K562 (cell line): ENCODE data around the gene HNRNPM. TPM values are rescaled to one million over a fixed set of nuclear protein-coding genes. Genes with fewer than 3 reads are reported as not detected.

Experiments
- ATAC-seq: fragments of 200-7000 bp; cut with Tn5 transposase; 3 replicates; pipeline ENCODE4 v1.9.1; 2020; ENCODE audit warnings: moderate library complexity
- BruUV-seq: library from RNA; stranded (reverse); fragments of 400-500 nt; replicated peaks from 2 replicates; lab custom pipeline; 2021; lab: Mats Ljungman, UMichigan
- CTCF ChIA-PET: fragments of 300-600 bp; formaldehyde crosslinking; extraction: SDS; loops from one replicate; lab custom pipeline; 2021; ENCODE audit warnings: low intra/inter-chr PET ratio; lab: Yijun Ruan, JAX
- POLR2A ChIA-PET: fragments of 300-600, 350-650 bp; sonication (Branson Sonifier 250); formaldehyde crosslinking; extraction: SDS; loops from one replicate; lab custom pipeline; 2021; ENCODE audit warnings: antibody characterized with exemption, inconsistent platforms; lab: Yijun Ruan, JAX
- DNase-seq, 4 experiments: peaks; one replicate each; pipeline versions ENCODE4 v3.0.0 to v3.0.0-alpha.2; 2011 to 2018; ENCODE audit warnings: low spot score in 3 of 4, mixed read lengths in 3 of 4; ENCODE audit errors: extremely low read depth in 1 of 4
- FAIRE-seq: peaks from 2 replicates; lab custom pipeline; 2011; peaks lifted over from hg19 to GRCh38; lab: Jason Lieb, UNC
- H2AFZ ChIP-seq: 2 replicates; pipeline ENCODE4 v1.6.0; 2011; ENCODE audit warnings: low read depth, low read length, control low read depth, inconsistent platforms
- H3K27ac ChIP-seq: fragments of 200-600 bp; 3 replicates; pipeline ENCODE4 v1.8.0; 2011; ENCODE audit warnings: low read depth, mild to moderate bottlenecking, control low read depth, inconsistent platforms, low read length, moderate library complexity, mixed read lengths; ENCODE audit errors: extremely low read depth
- H3K27me3 ChIP-seq, 2 experiments: fragments of 300-600 bp in 1 of 2; 2 replicates in 1 of 2; 3 replicates in 1 of 2; pipeline versions ENCODE4 v1.6.0 to v1.8.0; 2011; ENCODE audit warnings: inconsistent platforms in 2 of 2, low read length in 2 of 2, mild to moderate bottlenecking in 1 of 2, mixed read lengths in 1 of 2, moderate library complexity in 1 of 2; ENCODE audit not compliant: control insufficient read depth in 2 of 2, insufficient read depth in 2 of 2
- H3K36me3 ChIP-seq: fragments of 300-600 bp; 3 replicates; pipeline ENCODE4 v1.8.0; 2011; ENCODE audit warnings: mild to moderate bottlenecking, low read length, inconsistent platforms; ENCODE audit not compliant: control insufficient read depth, insufficient read depth
- H3K4me1 ChIP-seq, 2 experiments: fragments of 200-600 bp in 1 of 2; replicated peaks in 1 of 2; 2 replicates in 1 of 2; 3 replicates in 1 of 2; pipeline versions ENCODE4 v1.5.1 to v1.8.0; 2011; ENCODE audit warnings: inconsistent platforms in 2 of 2, low read length in 2 of 2, mild to moderate bottlenecking in 1 of 2, mixed read lengths in 1 of 2, moderate library complexity in 1 of 2; ENCODE audit not compliant: control insufficient read depth in 2 of 2, insufficient read depth in 2 of 2
- H3K4me2 ChIP-seq: 2 replicates; pipeline ENCODE4 v1.6.1; 2011; ENCODE audit warnings: low read length, control low read depth, inconsistent platforms, mixed read lengths; ENCODE audit not compliant: insufficient read depth
- H3K4me3 ChIP-seq: fragments of 200-600 bp; sonication (generic), shearing (Covaris generic); 2 replicates; pipeline ENCODE4 v1.5.1; 2016; ENCODE audit warnings: control low read depth, inconsistent platforms
- H3K79me2 ChIP-seq: fragments of 200-600 bp; 3 replicates; pipeline ENCODE4 v1.8.0; 2011; ENCODE audit warnings: low read length, inconsistent platforms; ENCODE audit not compliant: control insufficient read depth, insufficient read depth
- H3K9ac ChIP-seq, 2 experiments: 2 replicates each; pipeline versions ENCODE4 v1.6.0 to v1.6.1; 2011; ENCODE audit warnings: low read depth in 2 of 2, low read length in 2 of 2, control low read depth in 1 of 2, inconsistent platforms in 1 of 2, mild to moderate bottlenecking in 1 of 2, mixed read lengths in 1 of 2; ENCODE audit not compliant: insufficient read depth in 1 of 2
- H3K9me1 ChIP-seq: one replicate; pipeline ENCODE4 v1.6.0; 2011; ENCODE audit warnings: inconsistent platforms, mild to moderate bottlenecking, low read length, moderate library complexity; ENCODE audit not compliant: control insufficient read depth, insufficient read depth
- H3K9me3 ChIP-seq: replicated peaks from 2 replicates; pipeline ENCODE4 v1.5.1; 2011; ENCODE audit warnings: low read depth, low read length, inconsistent platforms; ENCODE audit not compliant: control insufficient read depth, insufficient read depth
- H4K20me1 ChIP-seq: replicated peaks from 2 replicates; pipeline ENCODE4 v1.6.1; 2011; ENCODE audit warnings: low read length, inconsistent platforms, mixed read lengths; ENCODE audit not compliant: control insufficient read depth, insufficient read depth
- POLR2G ChIP-seq: fragments of 200-400 bp; formaldehyde crosslinking; IDR thresholded peaks from 2 replicates; pipeline ENCODE4 v1.6.1; 2017; ENCODE audit warnings: low read depth, mild to moderate bottlenecking, antibody characterized with exemption, low read length, moderate library complexity
- SIRT6 ChIP-seq: IDR thresholded peaks from one replicate; pipeline ENCODE4 v1.6.1; 2012; ENCODE audit warnings: low read depth, mild to moderate bottlenecking, control low read depth, inconsistent platforms, low read length, moderate library complexity
- TCF7 ChIP-seq: sonication (generic); IDR thresholded peaks from 2 replicates; pipeline ENCODE4 v1.6.1; 2016; ENCODE audit warnings: antibody characterized with exemption, borderline replicate concordance
- WGBS: fragments of 100-300 bp; shearing (Covaris generic); methylation state at CpG from one replicate; pipeline ENCODE4 v1.1.6; 2016; ENCODE audit warnings: low coverage, mixed read lengths; ENCODE audit not compliant: insufficient coverage; ENCODE audit errors: missing lambda C conversion rate; 5-methylcytosine and 5-hydroxymethylcytosine counted together
- in situ Hi-C: fragments of 300-500 bp; cut with MboI; formaldehyde crosslinking; loops from 4 replicates; pipeline ENCODE4 v1.15.0; 2018; ENCODE audit warnings: inconsistent platforms, mixed read lengths
- intact Hi-C: fragments of 100-400 bp; cut with micrococcal nuclease; formaldehyde crosslinking; loops from 2 replicates; pipeline ENCODE4 v1.14.2; 2022
- polyA plus RNA-seq, 8 experiments: library from polyadenylated mRNA; depleted of rRNA in 4 of 8; stranded (reverse) in 5 of 8; unstranded in 3 of 8; fragments of >200 nt; fragmentation: Nextera tagmentation in 2 of 8; fragmentation: Illumina TruSeq in 1 of 8; extraction: Ambion mirVana in 2 of 8; extraction: Trizol in 1 of 8; gene quantifications; 2 replicates each; pipeline versions ENCODE4 v1.2.1 to v1.2.3, GENCODE V29; 2011 to 2014; ENCODE audit warnings: inconsistent platforms in 1 of 8, missing spikeins in 1 of 8
- total RNA-seq, 7 experiments: library from RNA; depleted of rRNA in 6 of 7; stranded (reverse); fragments of >200 nt in 6 of 7; fragmentation: Illumina TruSeq in 2 of 7; extraction: Trizol in 2 of 7; gene quantifications; 2 replicates each; pipeline versions ENCODE4 v1.2.1 to v1.2.3, GENCODE V29; 2011 to 2021; ENCODE audit warnings: low replicate concordance in 1 of 7
- TF ChIP-seq, protein P1 (sequence below): sonication (generic); formaldehyde crosslinking; IDR thresholded peaks from 2 replicates; pipeline ENCODE4 v1.8.1; 2023; ENCODE audit warnings: mild to moderate bottlenecking, missing genetic modification reagents, moderate library complexity

HNRNPM gene
- total and polyA plus RNA-seq, 9 of the 15 experiments (the other 6 are each of a cell fraction or from before 2014, with no cell fraction given), result 11.1 to 340 (median 195) TPM

DNA sequence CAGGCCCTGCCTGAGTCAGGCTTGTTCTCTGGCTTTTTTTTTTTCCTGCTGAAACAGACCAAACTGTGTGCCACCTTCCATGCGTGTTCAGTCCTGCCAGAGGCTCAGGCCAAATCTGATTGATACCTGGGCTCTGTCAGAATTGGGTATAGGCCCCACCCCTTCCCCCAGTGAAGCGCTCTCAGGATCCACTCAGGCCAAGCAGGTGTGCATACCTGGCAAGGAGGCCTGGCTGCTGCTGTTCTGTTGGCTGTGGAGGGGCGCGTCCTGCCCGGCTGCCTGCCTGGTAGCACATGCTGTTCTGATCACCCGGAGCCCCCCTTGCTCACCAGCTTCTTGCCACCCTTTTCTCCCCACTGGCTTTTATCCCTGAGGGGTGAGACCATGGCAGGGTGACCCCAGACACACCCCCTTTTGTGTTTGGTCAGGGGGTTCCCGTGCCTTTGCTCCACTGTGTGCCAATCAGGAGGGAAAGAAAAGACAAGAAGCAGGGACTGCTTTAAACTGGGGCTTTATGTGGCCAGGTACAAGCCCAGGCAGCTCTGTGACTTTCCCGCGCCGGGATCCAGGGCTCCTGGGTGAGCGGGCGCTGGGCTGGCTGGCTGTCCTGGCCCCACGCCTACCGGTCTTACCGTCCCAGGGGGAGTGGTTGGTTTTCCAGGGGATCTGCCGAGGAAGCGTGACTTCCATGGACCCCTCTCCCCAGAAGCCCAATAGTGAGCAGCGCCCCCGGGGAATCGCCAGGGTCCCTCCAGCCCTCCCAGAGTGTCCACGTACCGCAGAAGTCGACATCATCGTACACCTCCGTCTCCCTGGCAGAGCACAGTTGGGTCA, 45.0 kb downstream of the HNRNPM start (continued):
- TF ChIP-seq, protein P1, sequence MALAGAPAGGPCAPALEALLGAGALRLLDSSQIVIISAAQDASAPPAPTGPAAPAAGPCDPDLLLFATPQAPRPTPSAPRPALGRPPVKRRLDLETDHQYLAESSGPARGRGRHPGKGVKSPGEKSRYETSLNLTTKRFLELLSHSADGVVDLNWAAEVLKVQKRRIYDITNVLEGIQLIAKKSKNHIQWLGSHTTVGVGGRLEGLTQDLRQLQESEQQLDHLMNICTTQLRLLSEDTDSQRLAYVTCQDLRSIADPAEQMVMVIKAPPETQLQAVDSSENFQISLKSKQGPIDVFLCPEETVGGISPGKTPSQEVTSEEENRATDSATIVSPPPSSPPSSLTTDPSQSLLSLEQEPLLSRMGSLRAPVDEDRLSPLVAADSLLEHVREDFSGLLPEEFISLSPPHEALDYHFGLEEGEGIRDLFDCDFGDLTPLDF (CRISPR knock-in tag), result no peak

DNA sequence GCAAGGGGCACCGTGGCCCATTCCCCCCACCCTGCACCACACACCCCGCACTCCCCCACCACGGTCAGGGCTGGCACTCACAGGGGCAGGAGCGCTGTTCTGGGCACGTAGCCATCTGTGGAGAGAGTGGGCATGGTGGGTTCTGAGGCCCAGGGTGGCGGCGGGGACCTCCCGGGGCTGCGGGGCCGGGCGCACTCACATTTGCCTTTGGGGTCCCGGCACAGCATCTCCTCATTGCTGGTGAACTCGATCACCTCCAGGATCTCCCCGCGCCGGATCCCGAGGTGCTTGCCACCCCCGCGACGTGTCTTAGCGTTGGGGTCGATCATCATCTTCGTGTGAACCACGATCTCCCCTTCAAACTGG, 45.6 kb downstream of the HNRNPM start:
- no peak overlapping the region for H3K27ac ChIP-seq
- H3K4me2 ChIP-seq, result no peak overlapping the region
- peaks cover 0 to 6% of the 10 kb centered on the region in 2 experiments; a peak in 1 of 5 replicates for H3K27me3 ChIP-seq
- in situ Hi-C loops (no loop called here), intact Hi-C loops (no loop called here)
- no peak overlapping the region for H2AFZ ChIP-seq
- CTCF ChIA-PET, result no interaction called here
- TF ChIP-seq SIRT6 (no peak), POLR2G (peak; percentile 70), TCF7 (no peak)
- H3K9me3 ChIP-seq, result no peaks in the 10 kb centered on the region
- WGBS, result 83% methylated on average over 16 of the region's 24 CpGs
- POLR2A ChIA-PET, result interaction anchor here (0.7 to 1.5 kb wide), 3 partner anchors 8 to 59 kb away, joined by 3 to 8 read pairs (median 3); no protein-coding TSS in a partner anchor
- 0 out of 2 replicates have a peak, but pooled peaks cover 6% of the 10 kb centered on the region for H4K20me1 ChIP-seq
- no peaks in the 10 kb centered on the region for H3K79me2 ChIP-seq
- DNase-seq (no peak), FAIRE-seq (no peak), ATAC-seq (no peak; the same call in 2 of the 3 replicates)
- peaks cover 37% of the 10 kb centered on the region for H3K36me3 ChIP-seq
- H3K9me1 ChIP-seq, result no peaks in the 10 kb centered on the region
- BruUV-seq, result no TSS peak
- H3K4me1 ChIP-seq, result peaks cover 0 to 20% of the 10 kb centered on the region in 2 experiments; a peak in 2 of 5 replicates
- H3K9ac ChIP-seq, result peak overlapping the region in 1 of 2 experiments; percentile 64; a peak in 2 of 4 replicates
- H3K4me3 ChIP-seq, result no peak overlapping the region
